Measurements from ENCODE around the gene DPYSL5. TPM values are rescaled to one million over a fixed set of nuclear protein-coding genes. Genes with fewer than 3 reads are reported as not detected.
A peak's percentile ranks its signal among the peaks of the same experiment; 100 is the strongest.

Gene DPYSL5
- total and polyA plus RNA-seq, 2 of the 8 experiments (the other 6 are each of a cell fraction or from before 2014, with no cell fraction given), result 11.9 to 16.4 TPM

DNA sequence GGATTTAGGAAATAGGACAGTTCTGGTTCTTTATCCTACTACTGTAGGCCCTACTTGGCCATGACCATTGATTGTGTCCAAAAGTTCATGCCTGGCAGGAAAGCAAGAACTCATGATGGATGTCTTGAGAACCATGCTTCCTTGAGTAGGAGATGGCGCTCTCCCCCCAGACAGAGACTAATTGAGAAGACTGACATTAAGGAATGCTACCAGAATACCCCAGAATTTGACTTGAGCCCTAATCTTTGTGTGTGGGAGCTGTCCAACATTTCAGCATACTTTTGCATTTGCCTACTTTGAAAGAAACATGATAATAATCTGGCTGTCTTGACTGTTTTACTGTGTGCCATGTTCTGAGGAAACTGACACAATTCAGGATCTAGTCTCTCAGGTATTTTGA, 145.8 kb downstream of the DPYSL5 start:
- no peaks in the 10 kb centered on the region for H4K20me1 ChIP-seq (replicated peaks in 1 of 2; ENCODE audit: control insufficient read depth in 1 of 2, insufficient read depth in 2 of 2, low read length in 2 of 2)
- POLR2A ChIA-PET (ENCODE audit: partially characterized antibody), result interaction anchor here (0.9 to 1.8 kb wide), 5 partner anchors 9 to 87 kb away, joined by 3 to 6 read pairs (median 3); no protein-coding TSS in a partner anchor
- H3K79me1 ChIP-seq (ENCODE audit: low read depth, low read length), result no peaks in the 10 kb centered on the region
- H2AK5ac ChIP-seq (ENCODE audit: low read depth, low read length), result no peak overlapping the region
- DNase-seq (ENCODE audit: low read depth in 1 of 2, low spot score in 2 of 2) (no peak), FAIRE-seq (peak; percentile 28)
- no peak overlapping the region for H3K56ac ChIP-seq (replicated peaks; ENCODE audit: insufficient read length, low read depth, low read length)
- H3K79me2 ChIP-seq (ENCODE audit: control insufficient read depth in 1 of 2, insufficient read depth in 2 of 2, low read length in 2 of 2), result no peaks in the 10 kb centered on the region
- no peaks in the 10 kb centered on the region for H3K27me3 ChIP-seq (replicated peaks in 1 of 4; ENCODE audit: control insufficient read depth in 3 of 4, extremely low read depth in 1 of 4, insufficient read depth in 3 of 4, low read length in 3 of 4)
- no peaks in the 10 kb centered on the region for H3K4me1 ChIP-seq (replicated peaks in 1 of 4; ENCODE audit: control insufficient read depth in 3 of 4, insufficient read depth in 4 of 4, low read length in 3 of 4)
- H3K27ac ChIP-seq (ENCODE audit: low read depth, low read length), result no peak overlapping the region
- H3K23ac ChIP-seq (ENCODE audit: insufficient read length), result no peak overlapping the region
- no peak overlapping the region for H3K4me3 ChIP-seq (ENCODE audit: extremely low read depth in 1 of 4, insufficient read depth in 2 of 4, low read depth in 3 of 4, low read length in 4 of 4)
- no peak overlapping the region for H2BK20ac ChIP-seq (ENCODE audit: low read length)
- no peak overlapping the region for H4K8ac ChIP-seq (ENCODE audit: extremely low read depth, insufficient read depth, low read length)
- CTCF ChIA-PET (ENCODE audit: partially characterized antibody), result interaction anchor here (0.6 to 4.0 kb wide), 12 partner anchors 10 to 147 kb away, joined by 3 to 37 read pairs (median 6); no protein-coding TSS in a partner anchor
- no peaks in the 10 kb centered on the region for H3K9me3 ChIP-seq (ENCODE audit: insufficient read depth in 2 of 2, low read depth in 1 of 2, low read length in 1 of 2)
- no peaks in the 10 kb centered on the region; the same call in 1 of the 2 replicates for H3K23me2 ChIP-seq (ENCODE audit: low read depth, low read length)
- no peak overlapping the region for H3K14ac ChIP-seq (ENCODE audit: insufficient read length)
- H4K91ac ChIP-seq (replicated peaks; ENCODE audit: insufficient read length, low read length), result no peak overlapping the region
- H3K4me2 ChIP-seq (ENCODE audit: insufficient read depth in 1 of 2, low read depth in 2 of 2, low read length in 2 of 2), result no peak overlapping the region
- no peak overlapping the region for H3K18ac ChIP-seq (ENCODE audit: extremely low read depth, low read length)
- no peak overlapping the region for H2BK12ac ChIP-seq (ENCODE audit: low read depth, low read length)
- H2AFZ ChIP-seq (ENCODE audit: low read length), result no peak overlapping the region
- H3K4ac ChIP-seq (replicated peaks; ENCODE audit: insufficient read length, low read depth, low read length), result no peak overlapping the region
- 89% methylated on average over 1 of the region's 1 CpG; no CpG with 5 or more reads in 1 of the 2 experiments for WGBS, 2 experiments (ENCODE audit: extremely low coverage in 1 of 2, insufficient coverage in 1 of 2, insufficient read length in 1 of 2, insufficient replicate concordance in 2 of 2, low coverage in 1 of 2, low lambda C conversion rate in 2 of 2, missing lambda C conversion rate in 1 of 2)
- no peak overlapping the region for H4K5ac ChIP-seq (ENCODE audit: insufficient read length, low read depth, low read length)
- H3K9ac ChIP-seq (replicated peaks in 1 of 4; ENCODE audit: extremely low read depth in 1 of 4, low read depth in 3 of 4, low read length in 3 of 4), result no peak overlapping the region
- no peak overlapping the region for H2BK15ac ChIP-seq (ENCODE audit: low read length)
- no peaks in the 10 kb centered on the region for H3K36me3 ChIP-seq (ENCODE audit: control insufficient read depth in 2 of 4, insufficient read depth in 4 of 4, low read length in 3 of 4)
- H2BK120ac ChIP-seq (replicated peaks; ENCODE audit: low read depth, low read length), result no peak overlapping the region
- no peak overlapping the region for H2BK5ac ChIP-seq (ENCODE audit: low read depth, low read length)
- TF ChIP-seq TAF1 (IDR thresholded peaks at IDR 0.05; ENCODE audit: low read depth, low read length) (no peak), JUN (IDR thresholded peaks at IDR 0.05; ENCODE audit: low read depth, low read length) (no peak), CREB1 (IDR thresholded peaks at IDR 0.05) (no peak), ASH2L (IDR thresholded peaks at IDR 0.05; ENCODE audit: low read length) (no peak), CHD2 (IDR thresholded peaks at IDR 0.05; ENCODE audit: low read length) (no peak), CBX5 (IDR thresholded peaks at IDR 0.05; ENCODE audit: low read depth, low read length) (no peak), HDAC6 (IDR thresholded peaks at IDR 0.05; ENCODE audit: low read depth, low read length) (no peak), EGR1 (IDR thresholded peaks at IDR 0.05; ENCODE audit: borderline replicate concordance, low read depth, low read length) (no peak), PHF8 (conservative IDR thresholded peaks at IDR 0.05; ENCODE audit: low read depth, low read length) (no peak), FOSL1 (IDR thresholded peaks at IDR 0.05; ENCODE audit: insufficient read depth, low read depth, low read length) (no peak), BACH1 (IDR thresholded peaks at IDR 0.05; ENCODE audit: low read length) (no peak)
- TF ChIP-seq, protein P1, sequence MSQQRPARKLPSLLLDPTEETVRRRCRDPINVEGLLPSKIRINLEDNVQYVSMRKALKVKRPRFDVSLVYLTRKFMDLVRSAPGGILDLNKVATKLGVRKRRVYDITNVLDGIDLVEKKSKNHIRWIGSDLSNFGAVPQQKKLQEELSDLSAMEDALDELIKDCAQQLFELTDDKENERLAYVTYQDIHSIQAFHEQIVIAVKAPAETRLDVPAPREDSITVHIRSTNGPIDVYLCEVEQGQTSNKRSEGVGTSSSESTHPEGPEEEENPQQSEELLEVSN (IDR thresholded peaks at IDR 0.05), result no peak
- TF ChIP-seq, protein P2, sequence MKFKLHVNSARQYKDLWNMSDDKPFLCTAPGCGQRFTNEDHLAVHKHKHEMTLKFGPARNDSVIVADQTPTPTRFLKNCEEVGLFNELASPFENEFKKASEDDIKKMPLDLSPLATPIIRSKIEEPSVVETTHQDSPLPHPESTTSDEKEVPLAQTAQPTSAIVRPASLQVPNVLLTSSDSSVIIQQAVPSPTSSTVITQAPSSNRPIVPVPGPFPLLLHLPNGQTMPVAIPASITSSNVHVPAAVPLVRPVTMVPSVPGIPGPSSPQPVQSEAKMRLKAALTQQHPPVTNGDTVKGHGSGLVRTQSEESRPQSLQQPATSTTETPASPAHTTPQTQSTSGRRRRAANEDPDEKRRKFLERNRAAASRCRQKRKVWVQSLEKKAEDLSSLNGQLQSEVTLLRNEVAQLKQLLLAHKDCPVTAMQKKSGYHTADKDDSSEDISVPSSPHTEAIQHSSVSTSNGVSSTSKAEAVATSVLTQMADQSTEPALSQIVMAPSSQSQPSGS (IDR thresholded peaks at IDR 0.05; ENCODE audit: low read length), result no peak
